DND-41 (cell line): ENCODE data around the gene NRARP.

Experiments
- ATAC-seq: fragments of 200-7000 bp; cut with Tn5 transposase; 3 replicates; pipeline ENCODE4 v1.9.1; 2021; ENCODE audit warnings: low read depth; ENCODE audit not compliant: insufficient read depth
- DNase-seq: peaks from one replicate; pipeline ENCODE4 v3.0.0-alpha.2; 2020
- H2AFZ ChIP-seq: 2 replicates; pipeline ENCODE4 v1.6.0; 2012; ENCODE audit warnings: low read depth, low read length
- H3K27ac ChIP-seq: 2 replicates; pipeline ENCODE4 v1.5.1; 2012; ENCODE audit warnings: low read length, inconsistent platforms
- H3K27me3 ChIP-seq: fragments of 200-600 bp; sonication (generic); 2 replicates; pipeline ENCODE4 v1.6.0; 2012; ENCODE audit warnings: low read length, mild to moderate bottlenecking, inconsistent platforms; ENCODE audit not compliant: insufficient read depth, poor library complexity
- H3K36me3 ChIP-seq: 2 replicates; pipeline ENCODE4 v1.5.1; 2012; ENCODE audit warnings: low read length, inconsistent platforms; ENCODE audit not compliant: insufficient read depth
- H3K4me1 ChIP-seq: 2 replicates; pipeline ENCODE4 v1.5.1; 2012; ENCODE audit warnings: mild to moderate bottlenecking, low read length; ENCODE audit not compliant: insufficient read depth
- H3K4me2 ChIP-seq: 2 replicates; pipeline ENCODE4 v1.6.0; 2012; ENCODE audit warnings: mild to moderate bottlenecking, moderate library complexity, low read length, inconsistent platforms; ENCODE audit not compliant: insufficient read depth
- H3K4me3 ChIP-seq, 2 experiments: fragments of 200-600 bp in 1 of 2; shearing (Covaris generic) in 1 of 2; 2 replicates each; pipeline ENCODE4 v1.5.1; 2012 to 2016; ENCODE audit warnings: inconsistent platforms in 2 of 2, low read length in 2 of 2, mild to moderate bottlenecking in 2 of 2, low read depth in 1 of 2, moderate library complexity in 1 of 2
- H3K79me2 ChIP-seq: 2 replicates; pipeline ENCODE4 v1.6.0; 2012; ENCODE audit warnings: low read length, inconsistent platforms; ENCODE audit not compliant: insufficient read depth
- H3K9ac ChIP-seq: 2 replicates; pipeline ENCODE4 v1.6.0; 2012; ENCODE audit warnings: low read depth, mild to moderate bottlenecking, inconsistent platforms, low read length, moderate library complexity
- H3K9me3 ChIP-seq: 2 replicates; pipeline ENCODE4 v1.5.1; 2012; ENCODE audit warnings: low read length, moderate library complexity, mild to moderate bottlenecking, inconsistent platforms; ENCODE audit not compliant: insufficient read depth, severe bottlenecking
- H4K20me1 ChIP-seq: 2 replicates; pipeline ENCODE4 v1.6.0; 2012; ENCODE audit warnings: low read length; ENCODE audit not compliant: insufficient read depth
- EZH2 ChIP-seq: IDR thresholded peaks from 3 replicates; pipeline ENCODE4 v1.6.1; 2012; ENCODE audit warnings: borderline replicate concordance, low read depth, mild to moderate bottlenecking, moderate library complexity, low read length, inconsistent platforms; ENCODE audit not compliant: severe bottlenecking
- TF ChIP-seq, protein P1 (sequence below): IDR thresholded peaks from 2 replicates; pipeline ENCODE4 v1.5.1; 2012; ENCODE audit warnings: borderline replicate concordance, low read length, moderate library complexity, mild to moderate bottlenecking; ENCODE audit not compliant: poor library complexity, severe bottlenecking; ENCODE audit errors: extremely low read depth

NRARP gene

DNA sequence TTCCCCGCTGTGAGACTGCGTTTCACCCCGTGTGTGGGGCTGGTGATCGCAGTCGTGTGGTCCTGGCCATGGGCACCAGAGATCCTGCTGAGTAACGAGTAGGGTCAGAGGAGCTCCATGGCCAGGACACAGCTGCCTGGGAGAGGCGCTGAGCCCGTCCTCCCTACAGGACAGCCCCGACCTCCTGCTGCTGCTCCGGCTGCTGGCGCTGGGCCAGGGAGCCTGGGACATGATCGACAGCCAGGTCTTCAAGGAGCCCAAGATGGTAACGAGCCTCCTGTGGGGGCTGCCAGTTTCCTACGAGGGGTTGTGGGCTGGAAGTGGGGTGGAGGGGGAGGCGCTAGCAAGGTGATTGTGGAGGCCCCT lies 35.9 kb downstream of the NRARP start:
- no peak overlapping the region for H3K9ac ChIP-seq
- H3K27me3 ChIP-seq = no peaks in the 10 kb centered on the region
- no peak overlapping the region for H2AFZ ChIP-seq
- DNase-seq = no peak
- H3K36me3 ChIP-seq = peaks cover 62% of the 10 kb centered on the region
- H3K27ac ChIP-seq = no peak overlapping the region
- H3K4me2 ChIP-seq = no peak overlapping the region
- ATAC-seq = no peak
- H3K4me1 ChIP-seq = no peaks in the 10 kb centered on the region
- peaks cover 20% of the 10 kb centered on the region for H4K20me1 ChIP-seq
- no peak overlapping the region for H3K4me3 ChIP-seq
- no peak for TF ChIP-seq EZH2
- TF ChIP-seq, protein P1, sequence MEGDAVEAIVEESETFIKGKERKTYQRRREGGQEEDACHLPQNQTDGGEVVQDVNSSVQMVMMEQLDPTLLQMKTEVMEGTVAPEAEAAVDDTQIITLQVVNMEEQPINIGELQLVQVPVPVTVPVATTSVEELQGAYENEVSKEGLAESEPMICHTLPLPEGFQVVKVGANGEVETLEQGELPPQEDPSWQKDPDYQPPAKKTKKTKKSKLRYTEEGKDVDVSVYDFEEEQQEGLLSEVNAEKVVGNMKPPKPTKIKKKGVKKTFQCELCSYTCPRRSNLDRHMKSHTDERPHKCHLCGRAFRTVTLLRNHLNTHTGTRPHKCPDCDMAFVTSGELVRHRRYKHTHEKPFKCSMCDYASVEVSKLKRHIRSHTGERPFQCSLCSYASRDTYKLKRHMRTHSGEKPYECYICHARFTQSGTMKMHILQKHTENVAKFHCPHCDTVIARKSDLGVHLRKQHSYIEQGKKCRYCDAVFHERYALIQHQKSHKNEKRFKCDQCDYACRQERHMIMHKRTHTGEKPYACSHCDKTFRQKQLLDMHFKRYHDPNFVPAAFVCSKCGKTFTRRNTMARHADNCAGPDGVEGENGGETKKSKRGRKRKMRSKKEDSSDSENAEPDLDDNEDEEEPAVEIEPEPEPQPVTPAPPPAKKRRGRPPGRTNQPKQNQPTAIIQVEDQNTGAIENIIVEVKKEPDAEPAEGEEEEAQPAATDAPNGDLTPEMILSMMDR = no peak
- 0 out of 2 replicates have a peak, but pooled peaks cover 2% of the 10 kb centered on the region for H3K79me2 ChIP-seq
- no peaks in the 10 kb centered on the region for H3K9me3 ChIP-seq

DNA sequence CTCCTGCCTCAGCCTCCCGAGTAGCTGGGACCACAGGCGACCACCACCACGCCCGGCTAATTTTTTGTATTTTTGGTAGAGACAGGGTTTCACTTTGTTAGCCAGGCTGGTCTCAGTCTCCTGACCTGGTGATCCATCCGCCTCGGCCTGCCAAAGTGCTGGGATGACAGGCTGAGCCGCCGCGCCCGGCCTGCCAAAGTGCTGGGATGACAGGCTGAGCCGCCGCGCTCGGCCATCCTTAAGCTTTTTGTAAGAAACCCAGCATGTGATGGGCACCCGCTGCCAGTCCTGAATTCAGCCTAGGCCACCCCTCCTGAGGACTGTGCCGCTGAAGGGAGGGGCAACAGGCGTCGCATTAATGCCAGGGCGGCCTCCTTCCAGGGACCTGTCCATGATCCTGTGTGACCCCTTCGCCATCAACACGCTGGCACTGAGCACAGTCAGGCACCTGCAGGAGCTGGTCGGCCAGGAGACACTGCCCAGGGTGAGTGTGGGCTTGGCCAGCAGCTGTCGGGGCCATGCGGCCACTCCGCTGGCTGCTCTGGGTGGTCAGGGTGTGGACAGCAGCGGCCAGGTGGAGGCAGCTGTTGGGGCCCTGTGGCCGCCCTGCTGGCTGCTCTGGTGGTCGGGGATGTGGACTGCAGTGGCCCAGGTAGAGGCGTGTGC lies 36.4 kb downstream of the NRARP start:
- ATAC-seq (no peak), DNase-seq (no peak)
- no peaks in the 10 kb centered on the region for H3K4me1 ChIP-seq
- no peak overlapping the region for H3K4me3 ChIP-seq
- H3K27ac ChIP-seq = no peak overlapping the region
- peaks cover 16% of the 10 kb centered on the region for H4K20me1 ChIP-seq
- H3K4me2 ChIP-seq = no peak overlapping the region
- no peak overlapping the region for H2AFZ ChIP-seq
- 0 out of 2 replicates have a peak, but pooled peaks cover 2% of the 10 kb centered on the region for H3K79me2 ChIP-seq
- H3K36me3 ChIP-seq = peaks cover 58% of the 10 kb centered on the region
- no peak for TF ChIP-seq EZH2
- TF ChIP-seq, protein P1 = no peak
- H3K9ac ChIP-seq = no peak overlapping the region
- H3K9me3 ChIP-seq = no peaks in the 10 kb centered on the region
- H3K27me3 ChIP-seq = no peaks in the 10 kb centered on the region

DNA sequence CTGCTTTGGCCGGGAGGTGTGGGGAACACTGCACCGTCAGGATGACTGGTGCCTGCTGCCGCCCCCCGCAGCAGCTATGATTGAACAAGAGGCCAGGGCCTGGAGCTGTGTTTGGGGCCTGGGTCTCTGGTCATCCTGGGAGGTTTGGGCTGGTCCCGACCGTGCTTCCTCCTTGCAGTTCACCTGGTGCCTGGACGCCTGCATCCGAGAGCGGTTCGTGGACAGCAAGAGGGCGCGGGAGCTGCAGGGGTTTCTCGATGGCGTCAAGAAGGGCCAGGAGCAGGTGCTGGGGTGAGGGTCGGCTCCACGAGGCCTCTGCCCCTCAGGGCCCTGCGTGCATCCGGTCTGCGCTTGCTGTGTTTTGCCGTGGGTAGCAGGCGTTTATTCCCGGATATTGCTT lies 38.0 kb downstream of the NRARP start:
- TF ChIP-seq, protein P1 = no peak
- no peak for TF ChIP-seq EZH2
- Histone ChIP-seq H3K27me3 (no peaks in the 10 kb centered on the region), H3K9ac (no peak overlapping the region), H3K27ac (no peak overlapping the region), H3K79me2 (peaks cover 5% of the 10 kb centered on the region; the same call in 1 of the 2 replicates), H3K4me1 (no peaks in the 10 kb centered on the region), H3K36me3 (peaks cover 55% of the 10 kb centered on the region), H3K9me3 (no peaks in the 10 kb centered on the region), H3K4me3 (no peak overlapping the region), H4K20me1 (peaks cover 16% of the 10 kb centered on the region), H3K4me2 (no peak overlapping the region), H2AFZ (no peak overlapping the region)
- ATAC-seq = no peak
- DNase-seq = no peak

DNA sequence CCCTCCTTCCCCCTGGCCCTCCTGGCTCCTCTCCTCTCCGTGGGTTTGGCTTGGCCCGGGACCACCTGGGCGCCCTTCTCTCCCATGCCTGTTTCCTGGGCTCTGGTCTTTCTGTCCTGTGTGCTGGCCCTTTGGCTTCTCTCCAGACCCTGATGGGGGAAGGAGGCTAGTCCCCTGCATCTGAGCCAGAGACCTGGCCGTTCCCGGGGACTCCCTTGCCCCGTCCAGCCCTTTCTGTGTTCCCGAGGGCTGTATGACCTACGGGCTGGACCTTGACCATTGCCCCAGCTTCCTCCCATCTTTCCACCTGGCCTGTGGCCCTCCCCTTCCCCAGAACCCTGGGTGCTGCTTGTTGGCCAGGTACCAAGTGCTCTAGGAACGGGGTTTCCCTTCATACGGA lies 38.6 kb downstream of the NRARP start:
- no peak overlapping the region for H3K9ac ChIP-seq
- DNase-seq = no peak
- H3K4me1 ChIP-seq = no peaks in the 10 kb centered on the region
- H4K20me1 ChIP-seq = peaks cover 11% of the 10 kb centered on the region
- no peak overlapping the region for H2AFZ ChIP-seq
- TF ChIP-seq, protein P1 = no peak
- no peak for TF ChIP-seq EZH2
- no peak overlapping the region for H3K27ac ChIP-seq
- H3K4me2 ChIP-seq = no peak overlapping the region
- peaks cover 9% of the 10 kb centered on the region; the same call in 1 of the 2 replicates for H3K79me2 ChIP-seq
- H3K4me3 ChIP-seq = no peak overlapping the region
- no peaks in the 10 kb centered on the region for H3K27me3 ChIP-seq
- no peaks in the 10 kb centered on the region for H3K9me3 ChIP-seq
- peaks cover 55% of the 10 kb centered on the region for H3K36me3 ChIP-seq
- ATAC-seq = no peak
